IMR-90 (cell line): ENCODE results near the gene DMD. TPM values are rescaled to one million over a fixed set of nuclear protein-coding genes. Genes with fewer than 3 reads are reported as not detected.

Source experiments
- ATAC-seq: fragments of 200-7000 bp; cut with Tn5 transposase; 2 replicates; pipeline ENCODE4 v1.9.1; 2020; ENCODE audit warnings: low read depth, mild to moderate bottlenecking, moderate library complexity
- BruUV-seq: library from RNA; stranded (reverse); fragments of 400-500 nt; replicated peaks from 2 replicates; lab custom pipeline; 2021; lab: Mats Ljungman, UMichigan
- CTCF ChIA-PET: fragments of 300-600 bp; formaldehyde crosslinking; extraction: SDS; loops from one replicate; lab custom pipeline; 2021; ENCODE audit warnings: antibody characterized with exemption; lab: Yijun Ruan, JAX
- POLR2A ChIA-PET: fragments of 300-600 bp; sonication (Branson Sonifier 250); formaldehyde crosslinking; loops from one replicate; lab custom pipeline; 2022; ENCODE audit warnings: antibody characterized with exemption; ENCODE audit not compliant: unreplicated experiment; lab: Charles Lee
- DNase-seq: peaks from one replicate; pipeline ENCODE4 v3.0.0; 2013
- H2AFZ ChIP-seq: replicated peaks from 2 replicates; pipeline ENCODE3; 2013; ENCODE audit warnings: low read length, mild to moderate bottlenecking; ENCODE audit not compliant: poor library complexity
- H2AK5ac ChIP-seq: 2 replicates; pipeline ENCODE4 v1.6.1; 2013; ENCODE audit warnings: low read depth, low read length, inconsistent platforms
- H2AK9ac ChIP-seq: replicated peaks from 2 replicates; pipeline ENCODE3; 2013; ENCODE audit warnings: mild to moderate bottlenecking, low read depth, low read length, moderate library complexity; ENCODE audit not compliant: poor library complexity
- H2BK120ac ChIP-seq: 2 replicates; pipeline ENCODE4 v1.6.1; 2013; ENCODE audit warnings: low read depth, low read length, inconsistent platforms
- H2BK15ac ChIP-seq: 3 replicates; pipeline ENCODE4 v1.6.1; 2013; ENCODE audit warnings: low read depth, low read length, inconsistent platforms
- H2BK20ac ChIP-seq: 2 replicates; pipeline ENCODE4 v1.6.1; 2013; ENCODE audit warnings: low read depth, mild to moderate bottlenecking, inconsistent platforms, low read length, moderate library complexity
- H2BK5ac ChIP-seq: 2 replicates; pipeline ENCODE4 v1.6.1; 2013; ENCODE audit warnings: mild to moderate bottlenecking, low read depth, low read length, inconsistent platforms; ENCODE audit not compliant: poor library complexity, severe bottlenecking
- H3K14ac ChIP-seq: replicated peaks from 2 replicates; pipeline ENCODE4 v1.6.1; 2013; ENCODE audit warnings: low read depth, low read length, inconsistent platforms
- H3K18ac ChIP-seq: 2 replicates; pipeline ENCODE4 v1.6.1; 2013; ENCODE audit warnings: low read depth, low read length, control low read depth
- H3K23ac ChIP-seq: 2 replicates; pipeline ENCODE4 v1.6.1; 2013; ENCODE audit warnings: low read depth, low read length, inconsistent platforms
- H3K27ac ChIP-seq: 2 replicates; pipeline ENCODE4 v1.5.1; 2013; ENCODE audit warnings: mild to moderate bottlenecking, control low read depth, low read length; ENCODE audit not compliant: insufficient read depth
- H3K27me3 ChIP-seq: 2 replicates; pipeline ENCODE4 v1.6.1; 2013; ENCODE audit warnings: low read length; ENCODE audit not compliant: control insufficient read depth, insufficient read depth
- H3K36me3 ChIP-seq: 2 replicates; pipeline ENCODE4 v1.6.1; 2013; ENCODE audit warnings: low read length, mixed read lengths; ENCODE audit not compliant: control insufficient read depth, insufficient read depth
- H3K4ac ChIP-seq: 2 replicates; pipeline ENCODE4 v1.6.1; 2013; ENCODE audit warnings: low read depth, low read length, inconsistent platforms
- H3K4me1 ChIP-seq: 2 replicates; pipeline ENCODE4 v1.6.1; 2013; ENCODE audit warnings: low read length, mixed read lengths; ENCODE audit not compliant: control insufficient read depth, insufficient read depth
- H3K4me2 ChIP-seq: 2 replicates; pipeline ENCODE4 v1.6.1; 2013; ENCODE audit warnings: low read depth, mild to moderate bottlenecking, control low read depth, low read length, moderate library complexity
- H3K4me3 ChIP-seq: 2 replicates; pipeline ENCODE4 v1.5.1; 2013; ENCODE audit warnings: low read depth, mild to moderate bottlenecking, control low read depth, low read length, moderate library complexity; ENCODE audit not compliant: insufficient read depth
- H3K56ac ChIP-seq: 2 replicates; pipeline ENCODE4 v1.6.1; 2013; ENCODE audit warnings: low read length, inconsistent platforms; ENCODE audit not compliant: insufficient read depth; ENCODE audit errors: extremely low read depth
- H3K79me1 ChIP-seq, 2 experiments: 2 replicates each; pipeline ENCODE4 v1.6.1; 2013; ENCODE audit warnings: low read length in 2 of 2, inconsistent platforms in 1 of 2, low read depth in 1 of 2
- H3K9ac ChIP-seq: 2 replicates; pipeline ENCODE4 v1.6.1; 2013; ENCODE audit warnings: low read depth, low read length, control low read depth
- H3K9me1 ChIP-seq: 2 replicates; pipeline ENCODE4 v1.6.1; 2013; ENCODE audit warnings: low read length, inconsistent platforms; ENCODE audit not compliant: insufficient read depth
- H3K9me3 ChIP-seq: 2 replicates; pipeline ENCODE4 v1.6.1; 2013; ENCODE audit warnings: low read length; ENCODE audit not compliant: control insufficient read depth, insufficient read depth
- H4K20me1 ChIP-seq: 2 replicates; pipeline ENCODE4 v1.6.1; 2013; ENCODE audit warnings: low read length, inconsistent platforms; ENCODE audit not compliant: insufficient read depth
- H4K5ac ChIP-seq: 2 replicates; pipeline ENCODE4 v1.6.1; 2013; ENCODE audit warnings: mild to moderate bottlenecking, low read depth, low read length, control low read depth
- H4K8ac ChIP-seq, 2 experiments: 2 replicates each; pipeline ENCODE4 v1.6.1; 2013; ENCODE audit warnings: low read depth in 2 of 2, low read length in 2 of 2, control low read depth in 1 of 2, inconsistent platforms in 1 of 2
- H4K91ac ChIP-seq: 2 replicates; pipeline ENCODE4 v1.6.1; 2013; ENCODE audit warnings: low read depth, low read length, inconsistent platforms; ENCODE audit not compliant: insufficient read depth
- BHLHE40 ChIP-seq: fragments of 150-350 bp; IDR thresholded peaks from 2 replicates; pipeline ENCODE4 v1.6.1; 2016; ENCODE audit warnings: mild to moderate bottlenecking, low read depth, low read length
- CEBPB ChIP-seq: IDR thresholded peaks from 2 replicates; pipeline ENCODE4 v1.6.1; 2012; ENCODE audit warnings: low read depth, low read length, improper control_type of control experiment
- CHD1 ChIP-seq: IDR thresholded peaks from 2 replicates; pipeline ENCODE4 v1.6.1; 2012; ENCODE audit warnings: low read depth, low read length, improper control_type of control experiment
- CTCF ChIP-seq: conservative IDR thresholded peaks from 2 replicates; pipeline ENCODE4 v1.5.1; 2012; ENCODE audit warnings: mild to moderate bottlenecking, low read depth, low read length, improper control_type of control experiment
- FOS ChIP-seq: fragments of 150-350 bp; IDR thresholded peaks from 2 replicates; pipeline ENCODE4 v1.6.1; 2016; ENCODE audit warnings: low read depth, low read length
- MAFK ChIP-seq: IDR thresholded peaks from 2 replicates; pipeline ENCODE4 v1.6.1; 2012; ENCODE audit warnings: low read depth, low read length, improper control_type of control experiment
- MXI1 ChIP-seq: IDR thresholded peaks from 2 replicates; pipeline ENCODE4 v1.6.1; 2012; ENCODE audit warnings: low read depth, mild to moderate bottlenecking, low read length, moderate library complexity, borderline replicate concordance
- SMC3 ChIP-seq: fragments of 150-350 bp; IDR thresholded peaks from 2 replicates; pipeline ENCODE4 v1.6.1; 2016; ENCODE audit warnings: low read depth, mild to moderate bottlenecking, antibody characterized with exemption, low read length, moderate library complexity
- WGBS, 2 experiments: methylation state at CpG; one replicate each; pipeline versions ENCODE4 v1.1.5 to v1.1.7; 2013; ENCODE audit warnings: missing lambda C conversion rate in 2 of 2; ENCODE audit not compliant: insufficient read length in 1 of 2; ENCODE audit errors: extremely low coverage in 2 of 2; 5-methylcytosine and 5-hydroxymethylcytosine counted together
- dilution Hi-C: fragments of 300-500 bp; cut with HindIII; formaldehyde crosslinking; loops from one replicate; pipeline ENCODE4 v1.14.3; 2018; ENCODE audit warnings: low sequenced_read_pairs; ENCODE audit not compliant: unreplicated experiment
- in situ Hi-C: fragments of 300-500 bp; cut with MboI; formaldehyde crosslinking; loops from 3 replicates; pipeline ENCODE4 v1.14.3; 2019; ENCODE audit warnings: low sequenced_read_pairs, inconsistent platforms, mixed read lengths
- intact Hi-C: fragments of 100-400 bp; cut with micrococcal nuclease; formaldehyde crosslinking; loops from 2 replicates; pipeline ENCODE4 v1.10.0; 2022
- polyA plus RNA-seq, 3 experiments: library from polyadenylated mRNA; depleted of rRNA; stranded (reverse); fragments of >200 nt; gene quantifications; 2 replicates each; pipeline ENCODE4 v1.2.3, GENCODE V29; 2012; ENCODE audit warnings: low replicate concordance in 1 of 3
- total RNA-seq: library from RNA; depleted of rRNA; stranded (reverse); fragments of >200 nt; gene quantifications from 2 replicates; pipeline ENCODE4 v1.2.3, GENCODE V29; 2012

The DMD gene
- total and polyA plus RNA-seq, 2 of the 4 experiments (the other 2 are of a cell fraction): 6.6 to 11.8 TPM

DNA sequence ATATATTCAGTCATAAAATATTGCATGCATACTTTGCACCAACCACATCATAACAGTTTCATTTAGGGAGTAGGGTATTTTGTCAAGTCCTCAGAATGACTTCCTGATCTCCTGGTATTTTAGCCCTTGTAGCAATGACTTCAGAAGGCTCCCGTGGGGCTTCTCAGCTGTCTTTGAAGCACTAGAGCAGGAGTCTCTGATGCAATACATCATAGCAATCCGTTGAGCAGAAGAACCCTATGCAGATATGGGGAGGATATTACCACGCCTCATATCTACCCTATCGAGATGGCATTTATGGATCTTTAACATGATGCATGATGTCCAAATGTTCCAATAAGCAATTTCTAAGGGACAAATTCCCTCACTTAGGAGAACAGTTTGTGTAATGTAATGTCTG is 1765.8 kb downstream of the DMD start:
- no peak overlapping the region for H3K27ac ChIP-seq
- no peak overlapping the region for H2BK120ac ChIP-seq
- TF ChIP-seq BHLHE40 (no peak), MAFK (no peak), MXI1 (no peak), CTCF (no peak), SMC3 (no peak), CHD1 (no peak), FOS (no peak), CEBPB (0 out of 2 replicates have a peak, but pooled peaks have one; percentile 6)
- no peak overlapping the region for H2BK5ac ChIP-seq
- no peak overlapping the region for H2AFZ ChIP-seq
- in situ Hi-C loops: no loop called here
- no peak overlapping the region for H3K14ac ChIP-seq
- ATAC-seq (no peak), DNase-seq (no peak)
- H4K8ac ChIP-seq: no peak overlapping the region
- H3K36me3 ChIP-seq: no peaks in the 10 kb centered on the region
- no peak overlapping the region for H3K18ac ChIP-seq
- no TSS peak for BruUV-seq
- intact Hi-C loops: no loop called here
- H3K79me1 ChIP-seq: no peaks in the 10 kb centered on the region
- no peak overlapping the region for H2BK15ac ChIP-seq
- no peak overlapping the region for H4K5ac ChIP-seq
- CTCF ChIA-PET: no interaction called here
- no peak overlapping the region for H3K4ac ChIP-seq
- POLR2A ChIA-PET: no interaction called here
- no peak overlapping the region for H3K9ac ChIP-seq
- no peaks in the 10 kb centered on the region for H4K20me1 ChIP-seq
- no peak overlapping the region for H3K23ac ChIP-seq
- no peak overlapping the region for H3K56ac ChIP-seq
- no peak overlapping the region for H2AK5ac ChIP-seq
- dilution Hi-C loops: no loop called here
- no peaks in the 10 kb centered on the region for H3K9me3 ChIP-seq
- H2AK9ac ChIP-seq: no peak overlapping the region
- H4K91ac ChIP-seq: no peak overlapping the region
- no peak overlapping the region for H2BK20ac ChIP-seq
- H3K4me2 ChIP-seq: no peak overlapping the region
- H3K27me3 ChIP-seq: no peaks in the 10 kb centered on the region
- H3K9me1 ChIP-seq: no peaks in the 10 kb centered on the region
- no peaks in the 10 kb centered on the region; the same call in 1 of the 2 replicates for H3K4me1 ChIP-seq
- H3K4me3 ChIP-seq: no peak overlapping the region
- no CpG with 5 or more reads among the region's 4 CpGs for WGBS, 2 experiments
